ENCODE data around the gene FBN1. TPM values are rescaled to one million over a fixed set of nuclear protein-coding genes. Genes with fewer than 3 reads are reported as not detected.

Gene FBN1
- total RNA-seq, 6 experiments from 2014 or later = 1.7 to 12.0 (median 8.7) TPM

- TF ChIP-seq, protein P1, sequence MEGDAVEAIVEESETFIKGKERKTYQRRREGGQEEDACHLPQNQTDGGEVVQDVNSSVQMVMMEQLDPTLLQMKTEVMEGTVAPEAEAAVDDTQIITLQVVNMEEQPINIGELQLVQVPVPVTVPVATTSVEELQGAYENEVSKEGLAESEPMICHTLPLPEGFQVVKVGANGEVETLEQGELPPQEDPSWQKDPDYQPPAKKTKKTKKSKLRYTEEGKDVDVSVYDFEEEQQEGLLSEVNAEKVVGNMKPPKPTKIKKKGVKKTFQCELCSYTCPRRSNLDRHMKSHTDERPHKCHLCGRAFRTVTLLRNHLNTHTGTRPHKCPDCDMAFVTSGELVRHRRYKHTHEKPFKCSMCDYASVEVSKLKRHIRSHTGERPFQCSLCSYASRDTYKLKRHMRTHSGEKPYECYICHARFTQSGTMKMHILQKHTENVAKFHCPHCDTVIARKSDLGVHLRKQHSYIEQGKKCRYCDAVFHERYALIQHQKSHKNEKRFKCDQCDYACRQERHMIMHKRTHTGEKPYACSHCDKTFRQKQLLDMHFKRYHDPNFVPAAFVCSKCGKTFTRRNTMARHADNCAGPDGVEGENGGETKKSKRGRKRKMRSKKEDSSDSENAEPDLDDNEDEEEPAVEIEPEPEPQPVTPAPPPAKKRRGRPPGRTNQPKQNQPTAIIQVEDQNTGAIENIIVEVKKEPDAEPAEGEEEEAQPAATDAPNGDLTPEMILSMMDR (IDR thresholded peaks at IDR 0.05) = no peak
- TF ChIP-seq POLR2A (IDR thresholded peaks at IDR 0.05) = no peak
- Histone ChIP-seq H3K36me3 (no peaks in the 10 kb centered on the region), H3K27me3 (no peaks in the 10 kb centered on the region), H3K9me3 (no peaks in the 10 kb centered on the region), H3K4me3 (no peak overlapping the region), H3K4me1 (no peaks in the 10 kb centered on the region), H3K27ac (no peak overlapping the region)
- intact Hi-C loops (cut with DNase I) = no loop called here
- ATAC-seq (no peak), DNase-seq (no peak)
- WGBS (ENCODE audit: insufficient coverage, low coverage, low lambda C conversion rate, missing lambda C conversion rate) = 64% methylated on average over 3 of the region's 5 CpGs
These were observed 249.5 kb downstream of the FBN1 start for GRCh38 chr15:48396020-48396419.

GRCh38 chr15:48395521-48396011 lies 249.9 kb downstream of the FBN1 start:
- no peak for ATAC-seq
- no peak overlapping the region for H3K27ac ChIP-seq
- H3K4me1 ChIP-seq = no peaks in the 10 kb centered on the region
- no peaks in the 10 kb centered on the region for H3K36me3 ChIP-seq
- WGBS (ENCODE audit: insufficient coverage, low coverage, low lambda C conversion rate, missing lambda C conversion rate) = 80% methylated on average over 1 of the region's 5 CpGs
- DNase-seq = no peak
- intact Hi-C loops (cut with DNase I) = no loop called here
- no peaks in the 10 kb centered on the region for H3K27me3 ChIP-seq
- H3K4me3 ChIP-seq = no peak overlapping the region
- no peaks in the 10 kb centered on the region for H3K9me3 ChIP-seq
- TF ChIP-seq POLR2A (IDR thresholded peaks at IDR 0.05) = no peak
- TF ChIP-seq, protein P1 (IDR thresholded peaks at IDR 0.05) = no peak

GRCh38 chr15:48394970-48395369 lies 250.5 kb downstream of the FBN1 start:
- Histone ChIP-seq H3K9me3 (no peaks in the 10 kb centered on the region), H3K4me3 (no peak overlapping the region), H3K36me3 (no peaks in the 10 kb centered on the region), H3K27ac (no peak overlapping the region), H3K27me3 (no peaks in the 10 kb centered on the region), H3K4me1 (no peaks in the 10 kb centered on the region)
- TF ChIP-seq, protein P1 (IDR thresholded peaks at IDR 0.05) = no peak
- no peak for TF ChIP-seq POLR2A (IDR thresholded peaks at IDR 0.05)
- intact Hi-C loops (cut with DNase I) = no loop called here
- ATAC-seq = no peak
- WGBS (ENCODE audit: insufficient coverage, low coverage, low lambda C conversion rate, missing lambda C conversion rate) = 73% methylated on average over 2 of the region's 4 CpGs
- DNase-seq = no peak

DNA sequence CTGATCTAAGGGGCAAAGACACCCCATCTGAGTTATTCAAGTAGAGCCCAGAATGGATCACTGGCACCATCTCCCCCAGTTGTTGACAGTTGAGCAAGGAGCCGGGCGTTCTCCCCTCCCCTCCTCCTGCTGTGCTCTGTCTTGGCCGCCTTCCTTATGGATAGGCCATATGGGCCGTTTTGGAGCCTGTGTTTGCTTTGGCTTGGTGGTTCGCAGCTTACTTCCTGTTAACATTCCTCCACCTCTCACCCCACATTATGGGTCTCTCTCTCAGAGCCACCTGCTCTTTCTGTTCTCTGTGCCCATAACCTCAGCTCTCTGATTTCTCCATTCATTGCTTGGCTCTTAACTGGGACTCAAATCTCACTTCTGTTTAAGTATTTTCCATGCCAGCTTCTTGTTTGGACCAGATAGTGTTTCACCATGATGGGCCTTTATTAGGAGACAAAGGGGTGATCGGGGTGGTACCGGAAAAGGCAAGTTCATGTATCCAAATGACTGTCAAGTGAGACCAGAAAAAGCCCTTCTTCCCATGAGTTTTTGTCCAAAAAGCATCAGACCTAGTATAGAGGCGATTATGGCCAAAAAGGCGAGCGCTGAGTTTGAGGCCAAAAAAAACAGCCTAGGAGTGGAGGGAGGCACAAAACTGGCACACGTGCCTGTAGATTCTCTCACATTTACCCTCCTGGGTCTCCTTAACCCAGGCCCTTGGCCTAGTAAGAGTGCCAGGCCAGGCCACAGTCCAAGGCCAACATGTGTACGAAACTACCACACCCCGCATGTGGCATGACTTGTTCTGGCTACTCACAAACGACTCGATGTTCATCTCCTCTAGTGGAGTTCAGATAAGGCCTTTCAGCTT lies 251.6 kb downstream of the FBN1 start:
- no peaks in the 10 kb centered on the region for H3K4me1 ChIP-seq
- 72% methylated on average over 11 of the region's 15 CpGs for WGBS (ENCODE audit: insufficient coverage, low coverage, low lambda C conversion rate, missing lambda C conversion rate)
- no peak overlapping the region for H3K27ac ChIP-seq
- DNase-seq (no peak), ATAC-seq (peak in 1 of 4 donors; percentile 10)
- H3K36me3 ChIP-seq = no peaks in the 10 kb centered on the region
- no peak overlapping the region for H3K4me3 ChIP-seq
- intact Hi-C loops (cut with DNase I) = no loop called here
- no peaks in the 10 kb centered on the region for H3K27me3 ChIP-seq
- TF ChIP-seq, protein P1 (IDR thresholded peaks at IDR 0.05) = no peak
- TF ChIP-seq POLR2A (IDR thresholded peaks at IDR 0.05) = no peak
- H3K9me3 ChIP-seq = no peaks in the 10 kb centered on the region
